HG02610 (cell line): ENCODE measurements around the gene GTF3C5.
"Not testable (repeated sequence)": the region's sequence is repeated elsewhere in the genome, so short reads cannot be mapped to it uniquely, and the experiment has no call there.

Experiments used
- ATAC-seq: cut with Tn5 transposase; IDR thresholded peaks from one replicate; pipeline ENCODE4 v1.9.1; 2021; ENCODE audit warnings: mild to moderate bottlenecking, moderate library complexity; ENCODE audit not compliant: unreplicated experiment

Gene GTF3C5

DNA sequence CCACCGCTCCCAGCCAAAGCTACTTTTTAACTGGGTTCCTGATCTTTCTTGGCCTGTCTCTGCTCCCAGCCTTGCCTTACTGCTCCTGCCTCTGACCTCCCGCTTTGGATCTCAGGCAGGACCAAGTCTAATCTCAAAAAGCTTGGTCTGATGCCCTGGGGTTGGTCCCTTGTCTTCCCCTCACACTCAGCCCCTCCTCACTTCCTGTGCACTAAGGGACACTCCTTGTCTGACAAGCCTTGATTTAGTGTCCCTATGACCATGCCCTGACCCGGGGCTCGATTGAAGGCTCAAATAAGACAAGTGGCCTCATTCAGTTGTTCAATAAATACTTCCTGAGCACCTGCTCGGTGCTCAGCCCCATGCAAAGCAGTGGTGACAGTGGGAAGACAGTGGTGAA lies 3.7 kb upstream of the GTF3C5 start:
- ATAC-seq, result no peak

DNA sequence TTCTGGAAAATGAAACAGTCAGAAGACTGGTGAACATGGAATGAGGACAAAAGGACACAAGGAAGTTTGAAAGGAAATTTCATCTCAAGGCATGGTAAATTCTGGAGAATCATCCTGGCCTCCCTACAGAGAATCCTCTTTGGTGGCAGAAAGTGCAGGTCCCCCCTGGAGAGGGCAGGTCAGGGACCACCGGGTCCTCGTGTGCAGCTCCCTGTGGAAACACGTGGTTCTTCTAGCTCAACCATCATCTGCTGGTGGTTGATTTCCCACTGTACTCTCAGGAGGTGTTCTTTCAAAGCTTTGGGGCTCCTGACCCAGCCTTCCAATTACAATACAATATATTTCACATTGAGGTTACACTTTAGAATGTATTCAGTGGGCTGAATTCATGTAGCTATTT lies 2.6 kb upstream of the GTF3C5 start:
- no peak for ATAC-seq

DNA sequence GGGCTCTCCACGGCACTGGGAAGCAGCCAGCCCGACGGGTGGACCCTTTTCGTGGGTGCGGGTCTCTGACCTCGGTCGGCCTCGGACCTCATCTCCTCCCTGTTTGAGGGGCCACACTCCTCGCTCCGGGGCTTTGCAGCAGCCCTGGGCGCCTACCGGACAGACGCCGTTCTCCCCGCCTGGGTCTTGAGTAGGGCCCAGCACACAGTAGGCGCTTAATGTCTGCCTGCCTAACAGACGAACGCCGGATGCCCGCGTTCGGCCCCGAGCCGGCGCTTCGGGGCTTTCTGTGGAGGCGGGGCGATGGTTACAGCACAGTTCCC lies 842 bp upstream of the GTF3C5 start:
- no peak for ATAC-seq

DNA sequence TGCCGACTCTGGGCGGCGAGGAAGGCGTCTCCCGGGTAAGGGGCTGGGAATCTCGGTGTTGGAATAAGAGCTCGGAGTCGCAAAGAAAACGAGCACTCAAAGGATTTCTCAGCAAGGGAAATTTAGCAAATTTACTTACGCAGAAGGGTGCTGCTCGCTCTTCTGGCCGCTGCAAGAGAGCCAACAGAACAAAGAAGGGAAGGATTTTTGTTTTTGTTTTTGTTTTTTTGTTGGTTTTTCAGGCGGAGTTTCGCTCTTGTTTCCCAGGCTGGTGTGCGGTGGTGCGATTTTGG lies 279 bp downstream of the GTF3C5 start:
- no peak for ATAC-seq

DNA sequence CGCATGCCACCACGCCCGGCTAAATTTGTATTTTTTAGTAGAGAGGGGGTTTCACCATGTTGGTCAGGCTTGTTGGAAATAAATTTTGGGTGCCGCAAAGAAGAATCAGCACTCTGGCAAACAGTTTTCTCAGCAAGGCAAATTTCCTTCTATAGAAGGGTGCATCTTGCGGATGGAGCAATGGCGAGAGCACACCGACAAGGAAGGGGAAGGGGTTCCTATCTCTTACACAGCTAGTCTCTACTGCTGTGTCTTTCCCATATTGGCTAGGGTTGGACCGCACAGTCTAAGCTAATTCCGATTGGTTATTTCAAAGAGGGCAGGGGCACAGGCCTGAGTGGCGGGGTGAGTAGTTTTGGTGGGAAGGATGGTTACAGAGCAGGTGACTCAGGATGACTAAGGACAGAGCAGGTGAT lies 707 bp downstream of the GTF3C5 start:
- ATAC-seq, result no peak

DNA sequence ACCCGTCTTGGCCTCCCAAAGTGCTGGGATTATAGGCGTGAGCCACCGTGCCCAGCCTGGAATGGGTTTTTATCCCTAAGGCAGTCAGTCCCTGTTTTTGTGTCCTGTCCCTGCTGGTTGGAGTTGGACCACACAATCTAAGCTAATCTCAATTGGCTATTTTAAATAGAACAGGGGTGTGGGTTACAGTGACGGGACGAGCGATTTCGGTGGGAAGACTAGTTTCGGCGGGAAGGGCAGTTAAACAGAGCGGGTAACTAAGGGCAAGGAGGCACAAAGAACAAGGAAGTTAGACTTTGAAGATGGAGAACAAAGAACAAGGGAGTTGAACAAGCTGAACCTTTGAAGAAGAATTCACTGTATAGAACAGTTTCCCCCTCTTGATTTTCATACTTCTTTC lies 1.4 kb downstream of the GTF3C5 start:
- ATAC-seq, result no peak

DNA sequence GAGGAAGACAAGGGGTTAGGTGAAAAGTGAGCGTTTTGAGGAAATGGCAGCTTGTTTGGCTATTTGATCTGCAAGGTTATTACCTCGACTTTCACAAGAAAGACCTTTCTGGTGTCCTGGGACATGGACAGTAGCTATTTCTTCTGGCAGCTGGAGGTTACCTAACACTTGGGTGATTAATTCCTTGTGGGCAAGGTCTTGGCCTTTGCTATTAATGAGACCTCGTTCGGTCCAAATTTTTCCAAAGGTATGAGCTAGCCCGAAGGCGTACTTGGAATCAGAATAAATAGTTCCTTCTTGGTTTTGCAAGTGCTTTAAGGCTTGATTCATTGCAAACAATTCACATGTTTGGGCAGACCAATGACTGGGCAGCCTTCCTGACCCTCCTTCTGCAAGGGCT lies 4.9 kb downstream of the GTF3C5 start:
- ATAC-seq, result no peak

DNA sequence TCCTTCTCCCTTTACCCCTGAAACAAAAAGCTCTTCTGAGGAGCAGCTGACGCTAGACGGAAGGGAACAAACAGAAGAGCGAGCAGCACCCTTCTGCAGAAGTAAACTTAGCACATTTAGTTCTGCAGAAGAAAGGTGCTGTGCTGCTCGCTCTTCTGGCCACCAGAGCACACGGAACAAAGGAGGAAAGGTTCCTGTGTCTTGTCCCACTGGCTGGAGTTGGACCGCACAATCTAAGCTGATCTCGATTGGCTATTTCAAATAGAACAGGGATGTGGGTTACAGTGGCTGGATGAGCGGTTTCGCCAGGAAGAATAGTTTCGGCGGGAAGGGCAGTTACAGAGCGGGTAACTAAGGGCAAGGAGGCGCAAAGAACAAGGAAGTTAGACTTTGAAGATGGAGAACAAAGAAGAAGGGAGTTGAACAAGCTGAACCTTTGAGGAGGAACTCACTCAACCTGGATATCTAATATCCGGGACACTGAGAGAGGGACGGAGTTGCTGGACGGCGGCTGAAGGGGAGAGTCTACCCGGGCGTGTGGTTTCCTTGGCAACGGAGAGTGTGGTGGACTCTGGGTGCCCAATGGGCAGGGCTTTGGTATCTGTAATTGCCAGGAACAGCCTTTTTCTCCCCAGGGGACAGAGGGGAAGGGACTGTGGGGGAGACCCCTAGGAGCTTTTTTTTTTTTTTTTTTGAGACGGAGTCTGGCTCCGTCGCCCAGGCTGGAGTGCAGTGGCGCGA lies 7.1 kb downstream of the GTF3C5 start:
- no peak for ATAC-seq

DNA sequence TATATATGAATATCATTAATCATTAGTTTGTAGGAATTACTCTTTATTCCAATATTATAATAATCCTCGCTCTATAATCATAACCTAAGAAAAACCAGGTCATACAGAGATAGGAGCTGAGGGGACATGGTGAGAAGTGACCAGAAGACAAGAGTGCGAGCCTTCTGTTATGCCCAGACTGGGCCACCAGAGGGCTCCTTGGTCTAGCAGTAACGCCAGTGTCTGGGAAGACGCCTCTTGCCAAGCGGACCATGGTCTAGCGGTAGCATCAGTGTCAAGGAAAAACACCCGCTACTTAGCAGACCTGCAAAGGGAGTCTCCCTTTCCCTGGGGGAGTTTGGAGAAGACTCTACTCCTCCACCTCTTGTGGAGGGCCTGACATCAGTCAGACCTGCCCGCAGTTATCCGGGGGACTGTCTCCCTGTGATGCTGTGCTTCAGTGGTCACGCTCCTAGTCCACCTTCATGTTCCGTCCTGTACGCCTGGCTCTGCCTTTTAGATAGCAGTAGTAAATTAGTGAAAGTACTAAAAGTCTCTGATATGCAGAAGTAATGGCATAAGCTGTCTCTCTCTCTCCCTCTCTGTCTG lies 10.2 kb downstream of the GTF3C5 start:
- ATAC-seq, result not testable (repeated sequence)

DNA sequence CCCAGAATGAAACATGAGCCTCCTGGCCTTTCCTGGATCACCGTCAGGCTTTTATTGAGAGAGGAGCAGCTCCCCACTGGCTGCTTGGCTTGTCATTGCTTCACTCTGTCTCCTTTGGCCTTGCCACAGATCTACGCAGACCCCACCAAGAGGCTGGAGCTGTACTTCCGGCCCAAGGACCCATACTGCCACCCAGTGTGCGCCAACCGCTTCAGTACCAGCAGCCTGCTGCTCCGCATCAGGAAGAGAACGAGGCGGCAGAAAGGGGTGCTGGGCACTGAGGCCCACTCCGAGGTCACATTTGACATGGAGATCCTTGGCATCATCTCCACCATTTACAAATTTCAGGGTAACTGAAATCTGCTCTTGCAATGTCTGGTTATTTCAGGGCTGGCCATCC lies 11.2 kb downstream of the GTF3C5 start:
- no peak for ATAC-seq

DNA sequence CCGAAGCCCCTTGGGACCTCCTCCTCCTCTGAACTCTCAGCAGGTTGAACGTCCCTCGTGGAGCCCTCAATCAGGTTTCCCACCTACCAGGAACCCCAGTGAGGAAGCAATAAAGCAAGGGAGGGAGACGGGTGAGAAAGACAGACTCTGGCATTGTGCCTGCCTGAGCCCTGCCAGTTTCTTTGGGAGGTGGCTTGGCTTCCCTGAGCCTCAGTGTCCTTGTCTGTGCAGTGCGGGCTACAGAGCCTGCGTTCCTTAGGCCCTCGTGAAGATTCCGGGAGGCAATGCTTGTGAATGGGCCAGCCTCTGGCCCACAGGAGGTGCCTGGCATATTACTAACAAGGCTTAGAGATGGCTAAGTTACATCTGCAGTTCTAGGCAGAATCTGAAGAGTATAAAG lies 11.9 kb downstream of the GTF3C5 start:
- no peak for ATAC-seq

DNA sequence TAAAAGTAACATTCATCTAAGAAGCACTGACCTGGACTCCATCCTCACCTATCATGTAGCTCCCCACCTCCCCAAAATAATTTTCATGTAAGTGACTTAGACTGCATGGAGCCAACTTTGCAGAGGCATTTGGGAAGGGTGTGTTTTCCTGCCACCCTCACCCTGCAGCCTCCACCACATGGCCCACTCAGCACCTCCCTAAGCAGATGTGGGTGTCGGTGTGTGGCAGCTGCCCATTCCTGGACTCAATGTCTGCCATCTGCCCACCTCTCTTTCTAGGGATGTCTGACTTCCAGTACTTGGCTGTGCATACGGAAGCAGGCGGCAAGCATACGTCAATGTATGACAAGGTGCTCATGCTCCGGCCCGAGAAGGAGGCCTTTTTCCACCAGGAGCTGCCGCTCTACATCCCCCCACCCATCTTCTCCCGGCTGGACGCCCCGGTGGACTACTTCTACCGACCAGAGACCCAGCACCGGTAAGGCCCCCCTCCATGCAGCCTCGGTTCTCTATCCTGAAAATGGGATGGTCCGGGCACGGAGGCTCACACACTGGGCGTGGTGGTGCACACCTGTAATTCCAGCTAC lies 12.7 kb downstream of the GTF3C5 start:
- ATAC-seq, result no peak

DNA sequence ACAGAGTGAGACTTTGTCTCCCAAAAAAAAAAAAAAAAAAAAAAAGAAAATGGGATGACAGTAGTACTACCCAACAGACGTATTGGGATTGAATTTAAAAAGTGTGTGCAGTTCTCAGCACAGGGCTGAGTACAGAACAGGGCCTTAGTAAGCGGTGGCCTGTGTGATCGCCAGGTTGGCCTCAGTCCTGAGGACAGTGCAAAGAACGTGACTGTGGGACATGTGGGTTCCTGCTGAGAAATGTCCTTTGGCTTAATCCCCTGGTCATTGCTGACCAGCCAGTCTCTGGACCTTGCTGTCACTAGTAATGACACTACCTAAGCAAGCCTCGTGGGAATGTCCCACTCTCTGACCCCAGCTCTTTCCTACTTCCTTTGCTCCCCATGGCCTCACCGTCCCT lies 13.3 kb downstream of the GTF3C5 start:
- no peak for ATAC-seq

DNA sequence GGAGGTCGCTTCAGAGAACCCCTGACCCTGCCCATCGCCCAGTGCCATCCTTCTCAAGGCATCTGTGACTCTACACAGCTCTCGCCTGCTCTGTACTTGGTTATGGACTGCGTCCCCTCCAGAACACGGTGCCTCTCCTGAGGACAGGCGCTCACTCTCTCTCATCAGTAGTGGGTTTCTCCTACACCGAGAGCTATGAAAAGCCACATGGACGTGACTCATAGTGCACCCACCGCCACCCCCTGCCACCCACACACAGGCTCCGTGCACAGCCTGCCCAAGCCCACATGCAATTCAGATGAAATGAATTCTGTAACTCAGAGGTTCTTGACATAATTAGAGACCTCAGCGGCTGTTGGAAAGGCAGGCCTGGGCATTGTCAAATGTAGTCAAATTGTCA lies 13.9 kb downstream of the GTF3C5 start:
- no peak for ATAC-seq

DNA sequence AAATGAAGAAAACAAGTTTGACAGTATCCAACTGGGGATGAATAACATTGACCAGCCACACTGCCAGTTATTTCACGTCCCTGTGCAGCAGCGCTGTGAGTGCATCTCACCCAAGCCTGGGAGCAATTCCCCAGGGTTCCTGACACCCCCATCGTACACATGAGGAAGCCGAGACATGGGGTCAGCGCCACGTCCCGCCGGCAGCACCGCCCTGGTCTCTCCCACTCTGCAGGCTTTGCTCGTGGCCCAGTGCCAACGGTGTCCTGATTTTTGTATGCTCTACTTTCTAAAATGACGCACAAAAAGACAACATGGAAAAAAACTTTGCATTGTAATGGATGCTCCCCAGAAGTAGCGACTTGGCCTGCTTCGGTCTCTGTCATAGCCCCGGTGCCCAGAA lies 14.3 kb downstream of the GTF3C5 start:
- ATAC-seq, result no peak

DNA sequence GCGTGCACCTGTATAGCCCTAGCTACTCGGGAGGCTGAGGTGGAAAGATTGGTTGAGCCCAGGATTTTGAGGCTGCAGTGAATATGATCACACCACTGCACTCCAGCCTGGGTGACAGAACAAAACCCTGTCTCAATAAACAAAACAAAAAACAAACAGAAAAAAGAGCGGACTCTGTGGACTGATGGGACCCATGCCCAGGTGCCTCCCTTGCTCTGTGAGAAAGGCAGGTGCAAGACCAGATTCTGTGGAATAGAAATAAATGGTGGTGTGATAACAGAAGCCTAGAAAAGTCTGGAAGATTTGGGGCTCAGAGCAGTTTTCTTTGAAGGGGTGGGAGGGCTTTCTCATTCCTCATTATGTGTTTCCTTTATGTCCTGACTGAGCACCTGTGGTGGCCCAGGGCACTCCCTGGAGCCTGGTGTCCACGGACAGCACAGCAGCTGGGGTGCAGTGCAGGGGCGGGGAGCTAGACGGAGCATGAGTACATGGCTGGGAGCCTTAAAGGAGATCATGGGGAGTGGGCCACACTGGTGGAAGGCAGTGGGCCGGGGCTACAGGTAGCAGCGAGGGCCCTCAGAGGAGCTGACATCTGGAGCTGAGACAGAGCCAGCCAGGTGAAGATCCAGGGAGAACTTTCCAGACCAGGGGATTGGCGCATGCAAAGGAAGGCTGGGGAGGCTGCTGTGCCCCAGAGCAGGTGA lies 15.6 kb downstream of the GTF3C5 start:
- no peak for ATAC-seq

DNA sequence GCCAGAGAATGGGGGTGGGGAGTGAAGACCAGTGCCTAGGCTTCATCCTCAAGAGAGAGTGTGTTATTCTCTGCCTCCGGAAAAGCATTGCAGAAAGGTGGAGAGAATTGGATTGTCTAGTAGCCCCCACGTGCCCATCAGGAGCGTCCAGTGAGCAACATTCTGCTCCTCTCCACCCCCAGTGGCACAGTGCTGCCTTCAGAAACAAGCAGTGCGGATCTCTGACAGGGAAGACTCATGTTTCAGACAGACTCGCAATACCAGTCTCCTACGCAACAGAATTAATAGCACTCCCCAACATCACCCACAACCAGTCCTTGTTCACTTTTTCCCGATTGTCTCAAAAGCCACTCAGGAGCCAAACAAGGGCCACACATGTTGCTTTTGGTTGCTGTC lies 16.1 kb downstream of the GTF3C5 start:
- ATAC-seq, result no peak

DNA sequence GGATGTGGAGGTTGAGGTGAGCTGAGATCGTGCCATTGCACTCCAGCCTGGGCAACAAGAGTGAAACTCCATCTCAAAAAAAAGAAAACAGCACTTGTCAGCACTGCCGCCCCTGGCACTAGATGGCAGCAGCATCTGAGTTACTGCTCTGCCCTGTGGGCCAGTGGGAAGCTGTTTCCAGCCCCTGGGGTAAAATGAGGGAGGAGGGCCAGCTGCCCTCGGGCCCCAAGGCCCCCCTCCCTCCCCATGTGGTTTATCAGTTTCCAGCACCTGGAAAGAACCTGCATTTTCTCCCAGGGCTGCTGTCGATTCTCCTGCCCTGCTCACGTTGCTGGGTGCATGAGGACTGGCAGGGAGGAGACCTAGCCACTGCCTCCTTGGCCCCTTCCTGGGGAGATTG lies 17.8 kb downstream of the GTF3C5 start:
- no peak for ATAC-seq

DNA sequence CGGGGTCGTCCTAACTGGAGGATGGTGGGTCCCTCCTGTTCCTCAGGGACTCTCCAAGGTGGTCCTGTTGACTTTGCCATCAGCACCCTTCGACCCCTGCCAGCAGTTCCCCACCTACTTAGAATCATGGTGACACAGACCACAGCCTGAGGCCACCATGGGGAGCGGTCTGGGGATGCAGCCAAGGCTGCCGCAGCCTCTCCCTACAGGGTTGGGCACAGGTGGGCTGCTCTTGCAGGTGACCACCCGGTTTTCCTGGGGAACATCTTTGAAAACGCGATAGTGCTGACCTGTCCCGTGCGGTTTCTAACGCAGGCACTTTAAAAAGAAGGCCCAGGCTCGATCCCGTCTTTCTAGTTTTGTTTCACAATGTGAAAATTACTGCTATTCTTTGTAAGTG lies 18.2 kb downstream of the GTF3C5 start:
- ATAC-seq, result no peak

DNA sequence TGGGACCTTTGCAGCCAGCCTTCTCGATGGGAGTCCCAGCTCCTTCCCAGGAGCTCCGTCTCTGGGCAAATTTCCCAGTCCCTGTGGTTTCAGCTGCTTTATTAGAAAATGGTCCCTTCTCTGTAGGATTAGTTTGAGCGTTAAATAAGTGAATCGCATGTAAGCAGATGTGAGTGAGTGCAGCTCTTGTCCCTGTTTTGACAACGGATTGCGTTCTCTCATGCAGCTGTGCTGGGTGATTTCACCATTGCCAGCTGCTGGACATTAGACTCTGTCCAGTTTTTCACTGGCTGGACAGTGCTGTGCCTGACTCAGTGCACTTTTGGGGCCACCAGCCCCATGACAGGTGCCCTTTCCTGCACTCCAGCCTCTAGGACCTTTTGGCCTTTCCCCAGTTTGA lies 19.3 kb downstream of the GTF3C5 start:
- no peak for ATAC-seq

DNA sequence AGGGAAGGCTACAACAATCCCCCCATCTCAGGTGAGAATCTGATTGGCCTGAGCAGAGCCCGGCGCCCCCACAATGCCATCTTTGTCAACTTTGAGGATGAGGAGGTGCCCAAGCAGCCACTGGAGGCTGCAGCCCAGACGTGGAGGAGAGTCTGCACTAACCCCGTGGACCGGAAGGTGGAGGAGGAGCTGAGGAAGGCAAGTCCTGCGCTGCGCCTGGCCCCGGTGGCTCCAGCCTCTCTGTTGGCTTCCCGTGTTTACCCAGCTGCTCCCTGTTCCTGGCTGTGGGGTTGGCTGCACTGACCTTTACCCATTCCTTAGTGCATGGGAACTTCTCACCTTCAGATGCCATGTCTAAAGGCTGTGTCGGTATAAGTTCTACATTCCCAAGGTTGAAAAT lies 20.0 kb downstream of the GTF3C5 start:
- ATAC-seq, result no peak

DNA sequence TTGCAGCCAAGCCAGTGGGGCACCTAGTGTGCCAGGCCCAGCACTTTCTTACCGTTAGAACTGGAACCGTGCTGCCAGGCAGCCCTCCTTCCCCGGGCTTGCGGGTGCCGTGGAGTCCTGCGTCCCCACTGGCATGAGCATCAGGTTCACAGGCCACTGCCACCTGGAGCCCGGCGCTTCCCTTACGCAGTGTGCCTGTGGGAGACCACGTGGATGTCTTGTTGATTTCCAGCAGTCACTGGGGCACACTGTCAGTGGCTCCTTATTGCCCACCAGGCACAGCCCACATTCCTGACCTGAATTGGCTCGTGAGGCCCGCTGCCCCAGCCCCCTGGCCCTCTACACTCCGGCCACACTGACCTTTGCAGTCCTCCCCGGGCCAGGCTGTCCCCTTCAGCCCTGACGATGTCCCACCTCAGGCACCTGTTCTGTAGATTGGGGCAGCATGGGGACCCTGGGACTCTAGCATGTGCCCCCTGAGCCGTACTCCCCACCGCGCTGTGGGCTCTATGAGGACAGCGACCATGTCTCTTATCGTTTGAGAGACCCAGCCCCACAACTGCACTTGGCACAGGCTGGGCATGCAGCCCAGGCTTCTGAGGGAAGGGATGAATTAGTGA lies 20.6 kb downstream of the GTF3C5 start:
- ATAC-seq, result no peak
